Ascending aorta (tissue), 2 donors: ENCODE results near the gene RBM5. TPM values are rescaled to one million over a fixed set of nuclear protein-coding genes. Genes with fewer than 3 reads are reported as not detected.

ENCODE experiments used
- DNase-seq, 2 donors: peaks; one replicate each; pipeline ENCODE4 v3.0.0-alpha.2; 2019; ENCODE audit warnings: low spot score in 2 of 2
- H3K27ac ChIP-seq, 2 donors: fragments of 200-600 bp; sonication (generic); one replicate each; pipeline ENCODE4 v1.5.1; 2016 to 2017; ENCODE audit warnings: mild to moderate bottlenecking in 1 of 2
- H3K27me3 ChIP-seq: fragments of 200-600 bp; sonication (generic); one replicate; pipeline ENCODE4 v1.5.1; 2017
- H3K36me3 ChIP-seq, 2 donors: fragments of 200-600 bp; sonication (generic); one replicate each; pipeline ENCODE4 v1.5.1; 2016
- H3K4me1 ChIP-seq, 2 donors: fragments of 200-600 bp; sonication (generic); one replicate each; pipeline ENCODE4 v1.5.1; 2016 to 2017; ENCODE audit warnings: mild to moderate bottlenecking in 1 of 2
- H3K4me3 ChIP-seq, 2 donors: fragments of 200-600 bp; sonication (generic); one replicate each; pipeline ENCODE4 v1.5.1; 2016 to 2017; ENCODE audit warnings: mild to moderate bottlenecking in 1 of 2
- H3K9me3 ChIP-seq, 2 donors: fragments of 200-600 bp; sonication (generic); one replicate each; pipeline ENCODE4 v1.5.1; 2016
- CTCF ChIP-seq, 3 experiments: fragments of 200-600 bp in 2 of 3; fragments of 450-650 bp in 1 of 3; sonication (generic) in 2 of 3; IDR thresholded peaks; one replicate each; pipeline ENCODE4 v1.5.1; 2016 to 2019; ENCODE audit warnings: antibody characterized with exemption in 3 of 3, mild to moderate bottlenecking in 1 of 3, moderate library complexity in 1 of 3
- intact Hi-C: fragments of 100-400 bp; cut with DNase I; formaldehyde crosslinking; loops from one replicate; pipeline ENCODE4 v1.15.1; 2023
- total RNA-seq: library from RNA; depleted of rRNA; stranded (reverse); fragments of >200 nt; gene quantifications from one replicate; pipeline ENCODE4 v1.1.0, GENCODE V29; 2016

The RBM5 gene
- total RNA-seq, 1 donor from 2014 or later: 105 TPM

GRCh38 chr3:50095352-50095998 is 6.8 kb downstream of the RBM5 start:
- H3K4me3 ChIP-seq: no peak overlapping the region
- H3K27me3 ChIP-seq: no peaks in the 10 kb centered on the region
- DNase-seq: no peak
- H3K4me1 ChIP-seq: peaks cover 0 to 16% of the 10 kb centered on the region in 2 donors
- intact Hi-C loops: no loop called here
- TF ChIP-seq CTCF (IDR thresholded peaks at IDR 0.05): no peak
- H3K36me3 ChIP-seq: peaks cover 93 to 98% of the 10 kb centered on the region in 2 donors
- no peaks in the 10 kb centered on the region for H3K9me3 ChIP-seq
- no peak overlapping the region for H3K27ac ChIP-seq

DNA sequence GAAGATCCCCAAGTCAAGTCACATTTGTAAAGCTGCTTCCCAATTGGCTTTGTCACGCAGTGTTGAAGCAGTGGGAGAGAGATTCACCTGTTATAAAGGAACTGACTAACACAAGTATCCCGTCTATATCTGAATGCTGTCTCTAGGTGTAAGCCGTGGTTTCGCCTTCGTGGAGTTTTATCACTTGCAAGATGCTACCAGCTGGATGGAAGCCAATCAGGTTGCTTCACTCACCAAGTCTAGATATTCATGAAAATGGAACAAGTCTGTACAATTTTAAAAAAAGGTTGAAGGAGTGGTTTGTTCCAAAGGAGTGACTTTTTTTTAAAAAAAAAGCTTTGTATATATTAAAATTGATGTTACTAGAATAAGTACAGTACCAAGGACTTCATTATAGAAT is 11.7 kb downstream of the RBM5 start:
- Histone ChIP-seq H3K4me1 (no peaks in the 10 kb centered on the region), H3K4me3 (no peak overlapping the region), H3K36me3 (peaks cover 96 to 98% of the 10 kb centered on the region in 2 donors), H3K9me3 (no peaks in the 10 kb centered on the region), H3K27ac (no peak overlapping the region), H3K27me3 (no peaks in the 10 kb centered on the region)
- no peak for DNase-seq
- intact Hi-C loops: no loop called here
- TF ChIP-seq CTCF (IDR thresholded peaks at IDR 0.05): no peak

GRCh38 chr3:50100956-50101845 is 12.5 kb downstream of the RBM5 start:
- TF ChIP-seq CTCF (IDR thresholded peaks at IDR 0.05): no peak
- Histone ChIP-seq H3K36me3 (peaks cover 94 to 98% of the 10 kb centered on the region in 2 donors), H3K27ac (no peak overlapping the region), H3K9me3 (no peaks in the 10 kb centered on the region), H3K4me1 (no peaks in the 10 kb centered on the region), H3K4me3 (no peak overlapping the region), H3K27me3 (no peaks in the 10 kb centered on the region)
- DNase-seq: no peak
- intact Hi-C loops: no loop called here

GRCh38 chr3:50102558-50102957 is 13.8 kb downstream of the RBM5 start:
- Histone ChIP-seq H3K36me3 (peaks cover 95 to 100% of the 10 kb centered on the region in 2 donors), H3K27me3 (no peaks in the 10 kb centered on the region), H3K4me1 (no peaks in the 10 kb centered on the region), H3K9me3 (no peaks in the 10 kb centered on the region), H3K4me3 (no peak overlapping the region), H3K27ac (no peak overlapping the region)
- intact Hi-C loops: no loop called here
- TF ChIP-seq CTCF (IDR thresholded peaks at IDR 0.05): no peak
- DNase-seq: no peak

- no peak for TF ChIP-seq CTCF (IDR thresholded peaks at IDR 0.05)
- Histone ChIP-seq H3K4me1 (no peaks in the 10 kb centered on the region), H3K27me3 (no peaks in the 10 kb centered on the region), H3K36me3 (peaks cover 96 to 98% of the 10 kb centered on the region in 2 donors), H3K4me3 (no peak overlapping the region), H3K27ac (no peak overlapping the region), H3K9me3 (no peaks in the 10 kb centered on the region)
- no peak for DNase-seq
- intact Hi-C loops: no loop called here
Observed at GRCh38 chr3:50111757-50112156, 23.0 kb downstream of the RBM5 start.
